SU-DHL-6 (cell line): ENCODE results near the gene HLTF.

Source experiments
- H2AFZ ChIP-seq: fragments of 200-600 bp; sonication (generic); 2 replicates; pipeline ENCODE4 v1.6.1; 2014; ENCODE audit warnings: low read depth, mild to moderate bottlenecking, moderate library complexity, mixed read lengths, antibody characterized with exemption, low read length; ENCODE audit not compliant: severe bottlenecking
- H3F3A ChIP-seq: fragments of 200-600 bp; shearing (Covaris generic); 2 replicates; pipeline ENCODE4 v1.6.0; 2016; ENCODE audit warnings: antibody characterized with exemption, mild to moderate bottlenecking; ENCODE audit not compliant: insufficient read depth
- H3K27ac ChIP-seq: fragments of 200-600 bp; sonication (generic); 2 replicates; pipeline ENCODE4 v1.5.1; 2016; ENCODE audit warnings: low read depth, mild to moderate bottlenecking, low read length, moderate library complexity, mixed read lengths
- H3K27me3 ChIP-seq: fragments of 200-600 bp; sonication (generic), shearing (Covaris generic); 2 replicates; pipeline ENCODE4 v1.6.0; 2014; ENCODE audit warnings: mild to moderate bottlenecking, low read length
- H3K36me3 ChIP-seq: fragments of 200-600 bp; sonication (generic); 2 replicates; pipeline ENCODE4 v1.6.1; 2014; ENCODE audit warnings: mild to moderate bottlenecking, low read length, mixed read lengths
- H3K4me2 ChIP-seq: fragments of 300-600, 200-600 bp; shearing (Covaris generic), sonication (generic); 2 replicates; pipeline ENCODE4 v1.6.0; 2014; ENCODE audit warnings: low read length, low read depth, mild to moderate bottlenecking; ENCODE audit not compliant: poor library complexity, severe bottlenecking
- H3K4me3 ChIP-seq: fragments of 200-600 bp; sonication (generic); 2 replicates; pipeline ENCODE4 v1.5.1; 2014; ENCODE audit warnings: antibody characterized with exemption, low read length, mild to moderate bottlenecking, mixed read lengths; ENCODE audit not compliant: insufficient read depth, poor library complexity, severe bottlenecking
- H3K79me2 ChIP-seq: fragments of 200-600 bp; sonication (generic); 2 replicates; pipeline ENCODE4 v1.6.1; 2014; ENCODE audit warnings: mild to moderate bottlenecking, low read length, moderate library complexity; ENCODE audit not compliant: insufficient read depth
- H3K9ac ChIP-seq: fragments of 200-600 bp; sonication (generic); 2 replicates; pipeline ENCODE4 v1.7.0; 2014; ENCODE audit warnings: mild to moderate bottlenecking, low read length
- H3K9me2 ChIP-seq: fragments of 200-600 bp; sonication (generic); replicated peaks from 2 replicates; pipeline ENCODE4 v1.6.1; 2014; ENCODE audit warnings: low read length; ENCODE audit not compliant: insufficient read depth
- H3K9me3 ChIP-seq: fragments of 200-600 bp; sonication (generic); 2 replicates; pipeline ENCODE4 v1.6.1; 2014; ENCODE audit warnings: low read length, mixed read lengths; ENCODE audit not compliant: insufficient read depth
- H4K20me1 ChIP-seq: fragments of 200-600 bp; sonication (generic); 2 replicates; pipeline ENCODE4 v1.6.1; 2014; ENCODE audit warnings: low read depth, mild to moderate bottlenecking, antibody characterized with exemption, low read length, moderate library complexity, mixed read lengths
- EZH2phosphoT487 ChIP-seq: fragments of 200-600 bp; sonication (generic), shearing (Covaris generic); conservative IDR thresholded peaks from 2 replicates; pipeline ENCODE4 v1.6.1; 2018; ENCODE audit warnings: mild to moderate bottlenecking, antibody characterized with exemption, low read length, moderate library complexity, mixed read lengths
- TF ChIP-seq, protein P1 (sequence below): fragments of 200-600 bp; sonication (generic); IDR thresholded peaks from one replicate; pipeline ENCODE4 v1.5.1; 2017; ENCODE audit warnings: antibody characterized with exemption, mild to moderate bottlenecking, low read length, moderate library complexity; ENCODE audit not compliant: insufficient read depth, poor library complexity, severe bottlenecking

HLTF gene

DNA sequence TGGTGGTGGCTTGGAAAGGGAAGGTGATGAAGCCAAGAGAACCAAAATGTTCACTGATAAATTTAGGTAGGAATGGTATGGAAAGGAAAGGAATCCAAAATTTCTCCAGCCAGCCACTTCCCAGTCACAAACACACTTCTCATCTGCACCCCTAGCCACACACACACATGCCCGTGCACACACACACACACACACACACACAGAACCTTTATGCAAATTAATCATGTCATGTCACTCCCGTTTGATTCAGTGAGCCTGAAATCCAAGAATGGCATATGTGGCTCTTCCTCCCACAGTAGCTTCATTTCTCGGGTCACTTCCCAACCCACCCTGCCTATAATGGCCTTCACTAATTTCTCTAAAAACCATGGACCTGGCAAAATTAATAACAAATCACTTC lies 3.1 kb upstream of the HLTF start:
- Histone ChIP-seq H3K9me3 (no peaks in the 10 kb centered on the region), H3K9ac (no peak overlapping the region), H3K27me3 (no peaks in the 10 kb centered on the region), H3K4me3 (no peak overlapping the region), H3K4me2 (no peak overlapping the region), H4K20me1 (no peaks in the 10 kb centered on the region; the same call in 1 of the 2 replicates), H2AFZ (no peak overlapping the region), H3K9me2 (no peaks in the 10 kb centered on the region), H3K36me3 (peaks cover 4% of the 10 kb centered on the region; the same call in 1 of the 2 replicates), H3F3A (no peaks in the 10 kb centered on the region), H3K79me2 (peaks cover 19% of the 10 kb centered on the region), H3K27ac (no peak overlapping the region)
- TF ChIP-seq, protein P1, sequence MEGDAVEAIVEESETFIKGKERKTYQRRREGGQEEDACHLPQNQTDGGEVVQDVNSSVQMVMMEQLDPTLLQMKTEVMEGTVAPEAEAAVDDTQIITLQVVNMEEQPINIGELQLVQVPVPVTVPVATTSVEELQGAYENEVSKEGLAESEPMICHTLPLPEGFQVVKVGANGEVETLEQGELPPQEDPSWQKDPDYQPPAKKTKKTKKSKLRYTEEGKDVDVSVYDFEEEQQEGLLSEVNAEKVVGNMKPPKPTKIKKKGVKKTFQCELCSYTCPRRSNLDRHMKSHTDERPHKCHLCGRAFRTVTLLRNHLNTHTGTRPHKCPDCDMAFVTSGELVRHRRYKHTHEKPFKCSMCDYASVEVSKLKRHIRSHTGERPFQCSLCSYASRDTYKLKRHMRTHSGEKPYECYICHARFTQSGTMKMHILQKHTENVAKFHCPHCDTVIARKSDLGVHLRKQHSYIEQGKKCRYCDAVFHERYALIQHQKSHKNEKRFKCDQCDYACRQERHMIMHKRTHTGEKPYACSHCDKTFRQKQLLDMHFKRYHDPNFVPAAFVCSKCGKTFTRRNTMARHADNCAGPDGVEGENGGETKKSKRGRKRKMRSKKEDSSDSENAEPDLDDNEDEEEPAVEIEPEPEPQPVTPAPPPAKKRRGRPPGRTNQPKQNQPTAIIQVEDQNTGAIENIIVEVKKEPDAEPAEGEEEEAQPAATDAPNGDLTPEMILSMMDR: no peak
- no peak for TF ChIP-seq EZH2phosphoT487

DNA sequence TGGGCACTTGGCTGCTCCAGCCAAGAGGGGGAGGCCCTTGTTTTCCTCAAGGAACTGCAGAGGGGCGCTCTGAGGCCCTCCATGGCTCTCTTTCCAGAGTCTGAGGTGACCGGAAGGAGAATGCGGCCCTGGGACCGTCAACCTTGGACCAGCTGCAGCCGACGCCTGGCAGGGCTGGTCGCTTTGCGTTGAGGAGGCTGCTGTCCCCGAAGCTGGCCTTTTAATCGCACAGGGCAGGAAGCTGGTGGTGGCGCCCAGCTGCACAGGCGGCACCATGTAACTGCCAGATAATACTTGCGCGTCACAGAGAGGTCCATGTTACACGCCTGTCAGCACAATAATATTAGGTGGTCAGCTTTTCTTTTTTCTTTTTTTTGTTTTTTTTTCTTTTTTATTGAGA lies 875 bp upstream of the HLTF start:
- no peak overlapping the region for H3K4me3 ChIP-seq

DNA sequence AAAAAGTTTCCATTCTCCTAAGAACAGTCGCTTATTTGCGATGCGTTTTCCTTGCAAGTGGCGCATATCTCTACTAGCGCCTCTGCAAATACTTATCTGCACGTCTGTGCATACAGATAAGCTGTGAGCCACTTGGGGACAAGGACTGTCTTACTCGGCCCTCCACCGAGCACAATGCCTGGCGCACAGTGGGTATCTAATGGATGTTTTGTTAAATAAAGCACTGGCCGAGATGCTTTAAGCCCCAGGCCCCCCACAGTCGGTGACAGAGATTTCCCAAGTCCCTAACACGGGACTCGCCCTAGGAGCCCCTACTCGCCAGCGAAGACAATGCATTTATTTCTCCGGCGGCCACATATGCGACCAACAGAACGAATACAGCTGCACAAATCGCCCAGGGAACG lies 503 bp downstream of the HLTF start:
- H4K20me1 ChIP-seq: peaks cover 7% of the 10 kb centered on the region
- no peaks in the 10 kb centered on the region for H3K9me2 ChIP-seq
- H3K4me3 ChIP-seq: peak overlapping the region; percentile 70
- no peaks in the 10 kb centered on the region for H3F3A ChIP-seq
- H3K9me3 ChIP-seq: no peaks in the 10 kb centered on the region
- peaks cover 55% of the 10 kb centered on the region for H3K79me2 ChIP-seq
- peaks cover 28% of the 10 kb centered on the region; the same call in 1 of the 2 replicates for H3K36me3 ChIP-seq
- peak overlapping the region; percentile 25 for H3K27ac ChIP-seq
- H3K27me3 ChIP-seq: no peaks in the 10 kb centered on the region
- peak overlapping the region; percentile 70 for H3K9ac ChIP-seq
- TF ChIP-seq, protein P1: no peak
- no peak for TF ChIP-seq EZH2phosphoT487
- H3K4me2 ChIP-seq: peak overlapping the region; percentile 81
- H2AFZ ChIP-seq: peak overlapping the region; percentile 82

More for the DNA sequence above, 875 bp upstream of the HLTF start:
- TF ChIP-seq, protein P1: no peak
- TF ChIP-seq EZH2phosphoT487: no peak
- no peaks in the 10 kb centered on the region for H3F3A ChIP-seq
- H4K20me1 ChIP-seq: no peaks in the 10 kb centered on the region; the same call in 1 of the 2 replicates
- no peak overlapping the region for H3K27ac ChIP-seq
- no peak overlapping the region for H3K9ac ChIP-seq
- no peaks in the 10 kb centered on the region for H3K9me2 ChIP-seq
- H3K4me2 ChIP-seq: no peak overlapping the region
- H3K36me3 ChIP-seq: peaks cover 22% of the 10 kb centered on the region; the same call in 1 of the 2 replicates
- peaks cover 41% of the 10 kb centered on the region for H3K79me2 ChIP-seq
- H2AFZ ChIP-seq: peak overlapping the region; percentile 82
- no peaks in the 10 kb centered on the region for H3K27me3 ChIP-seq
- H3K9me3 ChIP-seq: no peaks in the 10 kb centered on the region
